A549 (cell line): ENCODE data around the gene PDZD2.

Experiments used
- CTCF ChIP-seq: fragments of >200 bp; sonication (Bioruptor Twin); formaldehyde crosslinking; IDR thresholded peaks from 3 replicates; pipeline ENCODE4 v1.5.1; 2016
- ESRRA ChIP-seq: fragments of 150-350 bp; IDR thresholded peaks from 2 replicates; pipeline ENCODE4 v1.6.1; 2014; ENCODE audit warnings: mild to moderate bottlenecking, low read length, borderline replicate concordance
- HMGXB4 ChIP-seq: fragments of 250-450 bp; sonication (Bioruptor Pico); IDR thresholded peaks from 2 replicates; pipeline ENCODE4 v1.5.0; 2021; ENCODE audit warnings: mild to moderate bottlenecking, moderate library complexity, borderline replicate concordance
- JUN ChIP-seq, 2 experiments: fragments of >200 bp; sonication (Bioruptor Twin); formaldehyde crosslinking; IDR thresholded peaks; 2 replicates in 1 of 2; 3 replicates in 1 of 2; pipeline ENCODE4 v1.6.1; 2016 to 2017
- POLR2A ChIP-seq: IDR thresholded peaks from 2 replicates; pipeline ENCODE4 v1.6.1; 2012; ENCODE audit warnings: mild to moderate bottlenecking, low read length
- RCOR1 ChIP-seq: fragments of 150-350 bp; IDR thresholded peaks from 2 replicates; pipeline ENCODE4 v1.6.1; 2014; ENCODE audit warnings: antibody characterized with exemption, low read length, low read depth

GRCh38 chr5:31895199-31895820 is 256.4 kb downstream of the PDZD2 start:
- TF ChIP-seq POLR2A (no peak), ESRRA (no peak), JUN (IDR thresholded peaks at IDR 0.05) (no peak), CTCF (no peak), HMGXB4 (no peak), RCOR1 (no peak)
